Ishikawa (cell line): Measurements from ENCODE around the gene RAC2.

Experiments used
- CEBPB ChIP-seq: IDR thresholded peaks from 2 replicates; pipeline ENCODE4 v1.6.1; 2012
- EGR1 ChIP-seq: IDR thresholded peaks from 2 replicates; pipeline ENCODE4 v1.6.1; 2012
- EP300 ChIP-seq: IDR thresholded peaks from 2 replicates; pipeline ENCODE4 v1.6.1; 2012; ENCODE audit warnings: borderline replicate concordance
- NFIC ChIP-seq: IDR thresholded peaks from 2 replicates; pipeline ENCODE4 v1.6.1; 2012
- TCF12 ChIP-seq: IDR thresholded peaks from 2 replicates; pipeline ENCODE4 v1.6.1; 2012; ENCODE audit warnings: low read depth
- TEAD4 ChIP-seq: IDR thresholded peaks from 2 replicates; pipeline ENCODE4 v1.6.1; 2012
- YY1 ChIP-seq: IDR thresholded peaks from 2 replicates; pipeline ENCODE4 v1.6.1; 2012; ENCODE audit warnings: low read depth

DNA sequence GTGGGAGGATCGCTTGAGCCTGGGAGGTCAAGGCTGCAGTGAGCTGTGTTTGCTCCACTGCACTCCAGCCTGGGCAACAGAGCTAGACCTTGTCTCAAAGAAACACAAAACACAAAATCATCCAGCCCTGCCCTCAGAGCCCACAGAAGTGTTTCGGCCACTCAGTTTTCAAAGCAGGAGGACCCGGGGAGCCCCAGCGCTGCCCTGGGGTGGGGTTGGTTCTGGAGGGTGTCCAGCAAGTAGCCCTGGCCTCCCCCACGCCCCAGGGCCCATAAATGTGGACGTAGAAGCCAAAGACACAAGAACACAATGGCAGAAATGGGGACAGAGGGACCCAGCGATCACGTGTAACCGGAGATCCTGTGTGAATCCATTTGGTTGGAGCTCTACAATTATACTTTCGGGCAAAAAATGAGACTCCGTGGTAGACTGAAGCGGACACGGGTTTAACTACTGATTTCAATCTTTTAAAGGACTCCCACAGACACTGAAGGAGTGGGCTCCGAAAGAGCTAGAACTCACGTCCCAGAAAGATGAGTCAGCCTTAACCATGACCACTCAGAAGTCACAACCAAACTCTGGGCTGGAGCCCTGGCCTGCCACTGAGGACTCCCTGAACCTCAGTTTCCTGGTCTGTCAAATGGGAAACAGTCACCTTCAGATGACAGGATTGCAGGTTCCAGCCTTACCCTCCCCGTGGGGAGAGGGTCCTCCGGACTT, 29.2 kb upstream of the RAC2 start:
- TF ChIP-seq TEAD4 (no peak), EGR1 (no peak), CEBPB (no peak), YY1 (no peak), EP300 (no peak), TCF12 (no peak), NFIC (no peak)
